Measurements from ENCODE around the gene KRT1.

- TF ChIP-seq CTCF (IDR thresholded peaks at IDR 0.05) (no peak), POLR2A (IDR thresholded peaks at IDR 0.05) (no peak)
Measured at GRCh38 chr12:52699960-52700359, 19.8 kb upstream of the KRT1 start.
